ENCODE results near the gene KIAA1217.

- no peak for TF ChIP-seq CTCF (IDR thresholded peaks at IDR 0.05; ENCODE audit: low read length)
- no peak for TF ChIP-seq EZH2 (IDR thresholded peaks at IDR 0.05; ENCODE audit: borderline replicate concordance, low read length)
Measured at GRCh38 chr10:24223953-24224352, 15.0 kb downstream of the KIAA1217 start.
